Measurements from ENCODE around the gene SIT1.

Gene SIT1

DNA sequence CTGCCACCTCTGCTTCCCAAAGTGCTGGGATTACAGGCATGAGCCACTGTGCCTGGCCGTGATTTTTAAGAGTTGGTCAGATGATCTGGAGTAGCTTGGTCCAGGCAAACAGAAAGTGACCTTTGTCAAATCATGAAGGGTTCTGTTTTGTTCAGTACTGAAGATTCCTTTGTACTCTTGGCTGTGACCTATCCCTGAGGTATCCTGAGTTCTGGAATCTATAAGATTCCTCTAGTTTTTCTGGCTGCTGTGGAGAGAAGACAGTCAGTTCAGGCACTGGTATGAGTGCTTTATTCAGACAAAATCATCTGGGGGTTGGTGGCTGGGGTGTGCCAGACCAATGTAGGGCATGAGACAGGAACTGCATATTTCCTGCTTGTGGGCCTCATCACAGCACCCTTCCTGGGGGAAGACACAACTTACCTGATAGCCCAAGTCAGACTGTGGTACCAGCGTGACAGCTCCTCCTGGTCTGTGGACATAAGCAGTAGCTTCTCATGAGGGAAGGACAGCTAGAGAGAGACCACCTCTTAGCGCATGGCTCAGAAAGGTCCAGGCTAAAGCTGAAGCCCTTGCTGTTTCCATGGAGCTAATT is 11.1 kb upstream of the SIT1 start:
- Histone ChIP-seq H2AK5ac (ENCODE audit: low read length) (no peak overlapping the region), H4K8ac (ENCODE audit: low read depth, low read length) (no peak overlapping the region), H2BK15ac (replicated peaks; ENCODE audit: low read depth) (no peak overlapping the region), H3K23ac (ENCODE audit: low read length) (no peak overlapping the region), H3K18ac (ENCODE audit: low read length) (no peak overlapping the region), H3K4me2 (ENCODE audit: low read length) (no peak overlapping the region), H3K9ac (ENCODE audit: low read length) (no peak overlapping the region), H2BK120ac (ENCODE audit: low read depth, low read length) (no peak overlapping the region), H3K27me3 (ENCODE audit: insufficient read depth, low read length, poor library complexity) (no peaks in the 10 kb centered on the region), H2BK5ac (ENCODE audit: low read length) (no peak overlapping the region), H4K5ac (ENCODE audit: low read length) (no peak overlapping the region), H3K36me3 (ENCODE audit: control insufficient read depth, insufficient read depth, low read length) (peaks cover 6% of the 10 kb centered on the region), H3K4me3 (ENCODE audit: low read length) (no peak overlapping the region), H3K4ac (ENCODE audit: low read depth, low read length) (no peak overlapping the region), H3K56ac (ENCODE audit: low read length) (no peak overlapping the region), H3K27ac (ENCODE audit: low read depth, low read length) (no peak overlapping the region), H3K79me2 (ENCODE audit: control insufficient read depth, insufficient read depth, low read length) (no peaks in the 10 kb centered on the region), H3K79me1 (ENCODE audit: low read length) (peaks cover 12% of the 10 kb centered on the region), H3K4me1 (ENCODE audit: control insufficient read depth, low read depth, low read length) (peaks cover 5% of the 10 kb centered on the region)
- DNase-seq: no peak
- no CpG with 5 or more reads among the region's 3 CpGs for WGBS (ENCODE audit: extremely low coverage, insufficient coverage, low lambda C conversion rate)

- no peak overlapping the region for H3K23ac ChIP-seq (ENCODE audit: low read length)
- H3K4ac ChIP-seq (ENCODE audit: low read depth, low read length): no peak overlapping the region
- no peak overlapping the region for H3K27ac ChIP-seq (ENCODE audit: low read depth, low read length)
- no peak overlapping the region for H2BK120ac ChIP-seq (ENCODE audit: low read depth, low read length)
- H3K4me1 ChIP-seq (ENCODE audit: control insufficient read depth, low read depth, low read length): peaks cover 5% of the 10 kb centered on the region
- no peak overlapping the region for H2BK5ac ChIP-seq (ENCODE audit: low read length)
- no peak overlapping the region for H3K4me3 ChIP-seq (ENCODE audit: low read length)
- no peak overlapping the region for H2AK5ac ChIP-seq (ENCODE audit: low read length)
- no peaks in the 10 kb centered on the region for H3K79me2 ChIP-seq (ENCODE audit: control insufficient read depth, insufficient read depth, low read length)
- H3K56ac ChIP-seq (ENCODE audit: low read length): no peak overlapping the region
- no peak overlapping the region for H4K8ac ChIP-seq (ENCODE audit: low read depth, low read length)
- H3K27me3 ChIP-seq (ENCODE audit: insufficient read depth, low read length, poor library complexity): no peaks in the 10 kb centered on the region
- WGBS (ENCODE audit: extremely low coverage, insufficient coverage, low lambda C conversion rate): no CpG with 5 or more reads among the region's 9 CpGs
- no peak overlapping the region for H3K9ac ChIP-seq (ENCODE audit: low read length)
- peak; percentile 73 for DNase-seq
- H3K79me1 ChIP-seq (ENCODE audit: low read length): peaks cover 12% of the 10 kb centered on the region
- no peak overlapping the region for H4K5ac ChIP-seq (ENCODE audit: low read length)
- H3K36me3 ChIP-seq (ENCODE audit: control insufficient read depth, insufficient read depth, low read length): peaks cover 6% of the 10 kb centered on the region
- H3K18ac ChIP-seq (ENCODE audit: low read length): no peak overlapping the region
- no peak overlapping the region for H2BK15ac ChIP-seq (replicated peaks; ENCODE audit: low read depth)
- H3K4me2 ChIP-seq (ENCODE audit: low read length): no peak overlapping the region
These were observed 10.3 kb upstream of the SIT1 start for GRCh38 chr9:35660966-35661415.

- Histone ChIP-seq H3K4ac (ENCODE audit: low read depth, low read length) (no peak overlapping the region), H3K23ac (ENCODE audit: low read length) (no peak overlapping the region), H2BK120ac (ENCODE audit: low read depth, low read length) (no peak overlapping the region), H3K4me3 (ENCODE audit: low read length) (no peak overlapping the region), H2BK5ac (ENCODE audit: low read length) (no peak overlapping the region), H3K4me1 (ENCODE audit: control insufficient read depth, low read depth, low read length) (peaks cover 4% of the 10 kb centered on the region), H3K36me3 (ENCODE audit: control insufficient read depth, insufficient read depth, low read length) (peaks cover 6% of the 10 kb centered on the region), H3K9ac (ENCODE audit: low read length) (no peak overlapping the region), H4K5ac (ENCODE audit: low read length) (no peak overlapping the region), H2AK5ac (ENCODE audit: low read length) (no peak overlapping the region), H2BK15ac (replicated peaks; ENCODE audit: low read depth) (no peak overlapping the region), H3K27me3 (ENCODE audit: insufficient read depth, low read length, poor library complexity) (no peaks in the 10 kb centered on the region), H3K79me1 (ENCODE audit: low read length) (peaks cover 10% of the 10 kb centered on the region), H3K56ac (ENCODE audit: low read length) (no peak overlapping the region), H3K27ac (ENCODE audit: low read depth, low read length) (no peak overlapping the region), H3K18ac (ENCODE audit: low read length) (no peak overlapping the region), H4K8ac (ENCODE audit: low read depth, low read length) (no peak overlapping the region), H3K4me2 (ENCODE audit: low read length) (no peak overlapping the region), H3K79me2 (ENCODE audit: control insufficient read depth, insufficient read depth, low read length) (no peaks in the 10 kb centered on the region)
- no CpG with 5 or more reads among the region's 3 CpGs for WGBS (ENCODE audit: extremely low coverage, insufficient coverage, low lambda C conversion rate)
- no peak for DNase-seq
These were observed 8.6 kb upstream of the SIT1 start for GRCh38 chr9:35659340-35659739.

GRCh38 chr9:35658968-35659220 is 8.2 kb upstream of the SIT1 start:
- Histone ChIP-seq H3K36me3 (ENCODE audit: control insufficient read depth, insufficient read depth, low read length) (peaks cover 6% of the 10 kb centered on the region), H3K4me2 (ENCODE audit: low read length) (peak overlapping the region; percentile 14), H3K27ac (ENCODE audit: low read depth, low read length) (no peak overlapping the region), H2BK5ac (ENCODE audit: low read length) (no peak overlapping the region), H3K4me3 (ENCODE audit: low read length) (peak overlapping the region; percentile 80), H3K23ac (ENCODE audit: low read length) (no peak overlapping the region), H2BK120ac (ENCODE audit: low read depth, low read length) (no peak overlapping the region), H4K5ac (ENCODE audit: low read length) (no peak overlapping the region), H4K8ac (ENCODE audit: low read depth, low read length) (no peak overlapping the region), H3K4ac (ENCODE audit: low read depth, low read length) (no peak overlapping the region), H3K9ac (ENCODE audit: low read length) (peak overlapping the region; percentile 91), H2BK15ac (replicated peaks; ENCODE audit: low read depth) (no peak overlapping the region), H3K18ac (ENCODE audit: low read length) (no peak overlapping the region), H2AK5ac (ENCODE audit: low read length) (no peak overlapping the region), H3K27me3 (ENCODE audit: insufficient read depth, low read length, poor library complexity) (no peaks in the 10 kb centered on the region), H3K4me1 (ENCODE audit: control insufficient read depth, low read depth, low read length) (no peaks in the 10 kb centered on the region), H3K56ac (ENCODE audit: low read length) (peak overlapping the region; percentile 96), H3K79me2 (ENCODE audit: control insufficient read depth, insufficient read depth, low read length) (no peaks in the 10 kb centered on the region), H3K79me1 (ENCODE audit: low read length) (peaks cover 6% of the 10 kb centered on the region)
- DNase-seq: peak; percentile 30
- no CpG with 5 or more reads among the region's 2 CpGs for WGBS (ENCODE audit: extremely low coverage, insufficient coverage, low lambda C conversion rate)

- H3K27ac ChIP-seq (ENCODE audit: low read depth, low read length): peak within 1 kb of the TSS; percentile 41
- H3K4me3 ChIP-seq (ENCODE audit: low read length): peak within 1 kb of the TSS; percentile 80
- H3K36me3 ChIP-seq (ENCODE audit: control insufficient read depth, insufficient read depth, low read length): peaks cover 6% of the 10 kb centered on the region
- peak within 1 kb of the TSS; percentile 92 for H3K4me2 ChIP-seq (ENCODE audit: low read length)
- no peak within 1 kb of the TSS for H4K5ac ChIP-seq (ENCODE audit: low read length)
- H3K79me1 ChIP-seq (ENCODE audit: low read length): peaks cover 6% of the 10 kb centered on the region
- no peak within 1 kb of the TSS for H2BK120ac ChIP-seq (ENCODE audit: low read depth, low read length)
- no peaks in the 10 kb centered on the region for H3K79me2 ChIP-seq (ENCODE audit: control insufficient read depth, insufficient read depth, low read length)
- H3K4ac ChIP-seq (ENCODE audit: low read depth, low read length): peak within 1 kb of the TSS; percentile 73
- no peak within 1 kb of the TSS for H4K8ac ChIP-seq (ENCODE audit: low read depth, low read length)
- peak within 1 kb of the TSS; percentile 96 for H3K56ac ChIP-seq (ENCODE audit: low read length)
- H2BK15ac ChIP-seq (replicated peaks; ENCODE audit: low read depth): no peak within 1 kb of the TSS
- no peaks in the 10 kb centered on the region for H3K27me3 ChIP-seq (ENCODE audit: insufficient read depth, low read length, poor library complexity)
- no CpG with 5 or more reads among the region's 67 CpGs for WGBS (ENCODE audit: extremely low coverage, insufficient coverage, low lambda C conversion rate)
- H3K18ac ChIP-seq (ENCODE audit: low read length): peak within 1 kb of the TSS; percentile 62
- H3K4me1 ChIP-seq (ENCODE audit: control insufficient read depth, low read depth, low read length): no peaks in the 10 kb centered on the region
- H3K23ac ChIP-seq (ENCODE audit: low read length): no peak within 1 kb of the TSS
- no peak within 1 kb of the TSS for H2AK5ac ChIP-seq (ENCODE audit: low read length)
- peak within 1 kb of the TSS; percentile 91 for H3K9ac ChIP-seq (ENCODE audit: low read length)
- DNase-seq: peak; percentile 87
- peak within 1 kb of the TSS; percentile 31 for H2BK5ac ChIP-seq (ENCODE audit: low read length)
These were observed 7.6 kb upstream of the SIT1 start, which contains the start of gene CCDC107 for GRCh38 chr9:35658137-35658967. TSS of gene CCDC107 (plus strand) at chr9:35658292. CDS start at chr9:35658380, 88 bp downstream.

Data from mesendoderm (in vitro differentiated cells).